GM23338 (cell line): ENCODE data around the gene USP20. TPM values are rescaled to one million over a fixed set of nuclear protein-coding genes. Genes with fewer than 3 reads are reported as not detected.

ENCODE experiments used
- ATAC-seq: fragments of 200-7000 bp; cut with Tn5 transposase; 3 replicates; pipeline ENCODE4 v1.9.1; 2020
- DNase-seq: peaks from one replicate; pipeline ENCODE4 v3.0.0-alpha.2; 2015; ENCODE audit warnings: low spot score
- H2AFZ ChIP-seq: fragments of 200-600 bp; sonication (generic); 2 replicates; pipeline ENCODE4 v1.8.0; 2016; ENCODE audit warnings: antibody characterized with exemption, mild to moderate bottlenecking, moderate library complexity
- H3F3A ChIP-seq: fragments of 200-600 bp; sonication (generic); replicated peaks from 2 replicates; pipeline ENCODE4 v1.8.0; 2017; ENCODE audit warnings: antibody characterized with exemption, mixed run types, low read depth
- H3K27ac ChIP-seq: fragments of 200-600 bp; sonication (generic); 2 replicates; pipeline ENCODE4 v1.6.1; 2016; ENCODE audit warnings: low read depth
- H3K27me3 ChIP-seq: fragments of 200-600 bp; sonication (generic); 2 replicates; pipeline ENCODE4 v1.8.0; 2016; ENCODE audit warnings: mild to moderate bottlenecking, mixed run types, moderate library complexity; ENCODE audit not compliant: insufficient read depth
- H3K36me3 ChIP-seq: fragments of 200-600 bp; sonication (generic); 2 replicates; pipeline ENCODE4 v1.8.0; 2016; ENCODE audit warnings: mild to moderate bottlenecking; ENCODE audit not compliant: insufficient read depth
- H3K4me1 ChIP-seq: fragments of 200-600 bp; sonication (generic); 2 replicates; pipeline ENCODE4 v1.8.0; 2016; ENCODE audit warnings: mild to moderate bottlenecking, moderate library complexity; ENCODE audit not compliant: insufficient read depth
- H3K4me2 ChIP-seq: fragments of 200-600 bp; sonication (generic); 2 replicates; pipeline ENCODE4 v1.7.1; 2017; ENCODE audit warnings: mixed run types
- H3K4me3 ChIP-seq: fragments of 200-600 bp; sonication (generic); 2 replicates; pipeline ENCODE4 v1.6.1; 2016; ENCODE audit warnings: mixed run types
- H3K79me2 ChIP-seq: fragments of 200-600 bp; sonication (generic); replicated peaks from 2 replicates; pipeline ENCODE4 v1.8.0; 2017; ENCODE audit warnings: mild to moderate bottlenecking; ENCODE audit not compliant: insufficient read depth
- H3K9me2 ChIP-seq: fragments of 200-600 bp; sonication (generic); 2 replicates; pipeline ENCODE4 v1.8.0; 2017; ENCODE audit not compliant: insufficient read depth
- H4K20me1 ChIP-seq: fragments of 200-600 bp; sonication (generic); replicated peaks from 2 replicates; pipeline ENCODE4 v1.8.0; 2017; ENCODE audit warnings: mild to moderate bottlenecking; ENCODE audit not compliant: insufficient read depth
- H3K27ac Mint-ChIP-seq: 2 replicates; pipeline ENCODE4 v1.8.0; 2020; ENCODE audit warnings: inconsistent platforms, mild to moderate bottlenecking, moderate library complexity, mixed read lengths
- H3K27me3 Mint-ChIP-seq: 3 replicates; pipeline ENCODE4 v1.8.0; 2022; ENCODE audit warnings: low read depth, mild to moderate bottlenecking, moderate library complexity, mixed read lengths, inconsistent platforms; ENCODE audit not compliant: insufficient read depth, poor library complexity
- H3K36me3 Mint-ChIP-seq: 3 replicates; pipeline ENCODE4 v1.8.0; 2021; ENCODE audit warnings: low read depth, mild to moderate bottlenecking, inconsistent platforms, moderate library complexity, mixed read lengths
- H3K4me1 Mint-ChIP-seq: 3 replicates; pipeline ENCODE4 v1.8.0; 2020; ENCODE audit warnings: mild to moderate bottlenecking, inconsistent platforms, mixed read lengths
- H3K4me3 Mint-ChIP-seq: 3 replicates; pipeline ENCODE4 v1.8.0; 2021; ENCODE audit warnings: moderate library complexity, mild to moderate bottlenecking, inconsistent platforms, mixed read lengths
- H3K9me3 Mint-ChIP-seq: 3 replicates; pipeline ENCODE4 v1.8.0; 2020; ENCODE audit warnings: moderate library complexity, mild to moderate bottlenecking, inconsistent platforms, mixed read lengths
- EZH2 ChIP-seq: fragments of 200-600 bp; sonication (generic); IDR thresholded peaks from one replicate; pipeline ENCODE4 v1.8.0; 2017; ENCODE audit warnings: antibody characterized with exemption, mild to moderate bottlenecking, low read depth; ENCODE audit not compliant: unreplicated experiment
- EZH2phosphoT487 ChIP-seq: fragments of 200-600 bp; sonication (generic); IDR thresholded peaks from one replicate; pipeline ENCODE4 v1.8.1; 2018; ENCODE audit warnings: antibody characterized with exemption; ENCODE audit not compliant: unreplicated experiment
- JUNB ChIP-seq: IDR thresholded peaks from one replicate; pipeline ENCODE4 v1.6.1; 2016; ENCODE audit warnings: antibody characterized with exemption; ENCODE audit not compliant: unreplicated experiment
- POLR2AphosphoS5 ChIP-seq: IDR thresholded peaks from 2 replicates; pipeline ENCODE4 v1.6.1; 2016; ENCODE audit warnings: antibody characterized with exemption, low read depth
- polyA plus RNA-seq: library from polyadenylated mRNA; unstranded; fragments of >200 nt; fragmentation: Nextera tagmentation; extraction: Ambion mirVana; gene quantifications from 2 replicates; pipeline ENCODE4 v1.2.1, GENCODE V29; 2016
- total RNA-seq: library from RNA; depleted of rRNA; stranded (reverse); fragments of >200 nt; shearing (Covaris generic); gene quantifications from 2 replicates; pipeline ENCODE4 v1.2.3, GENCODE V29; 2014
- TF ChIP-seq, protein P1 (sequence below): fragments of 250-450 bp; sonication (Bioruptor Pico); IDR thresholded peaks from 2 replicates; pipeline ENCODE4 v1.5.0; 2020; ENCODE audit warnings: mild to moderate bottlenecking, moderate library complexity
- TF ChIP-seq, protein P2 (sequence below): IDR thresholded peaks from 2 replicates; pipeline ENCODE4 v1.6.1; 2016; ENCODE audit warnings: antibody characterized with exemption
- TF ChIP-seq, protein P3 (sequence below), 2 experiments: fragments of 200-600 bp in 1 of 2; sonication (generic) in 1 of 2; conservative IDR thresholded peaks; 2 replicates each; pipeline versions ENCODE4 v1.5.1 to v1.6.1; 2016 to 2017; ENCODE audit warnings: antibody characterized with exemption in 2 of 2, low read depth in 2 of 2, mild to moderate bottlenecking in 2 of 2, moderate library complexity in 1 of 2

The USP20 gene
- total and polyA plus RNA-seq, 2 experiments from 2014 or later, result 10.4 to 13.0 TPM

DNA sequence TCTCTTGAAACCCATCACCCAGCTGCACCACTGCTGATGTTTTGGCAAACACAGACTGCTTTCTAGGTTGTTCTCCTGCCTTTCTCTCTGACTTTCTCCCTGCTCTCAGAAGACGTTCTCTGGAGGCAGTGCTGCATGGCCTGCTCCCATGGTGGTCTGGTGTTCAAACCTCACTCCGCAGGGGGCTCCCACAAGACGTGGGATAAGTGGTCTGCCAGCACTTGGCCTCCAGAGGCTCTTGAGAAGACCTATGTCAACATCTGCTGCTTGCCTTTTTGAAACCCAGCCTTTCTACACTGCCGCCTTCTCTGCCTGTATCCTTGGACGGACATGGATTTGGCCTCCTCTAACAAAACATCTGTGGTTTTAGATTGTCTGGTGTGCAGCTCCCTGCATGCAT lies 16.6 kb downstream of the USP20 start (continued):
- TF ChIP-seq EZH2, result no peak
- TF ChIP-seq, protein P1, sequence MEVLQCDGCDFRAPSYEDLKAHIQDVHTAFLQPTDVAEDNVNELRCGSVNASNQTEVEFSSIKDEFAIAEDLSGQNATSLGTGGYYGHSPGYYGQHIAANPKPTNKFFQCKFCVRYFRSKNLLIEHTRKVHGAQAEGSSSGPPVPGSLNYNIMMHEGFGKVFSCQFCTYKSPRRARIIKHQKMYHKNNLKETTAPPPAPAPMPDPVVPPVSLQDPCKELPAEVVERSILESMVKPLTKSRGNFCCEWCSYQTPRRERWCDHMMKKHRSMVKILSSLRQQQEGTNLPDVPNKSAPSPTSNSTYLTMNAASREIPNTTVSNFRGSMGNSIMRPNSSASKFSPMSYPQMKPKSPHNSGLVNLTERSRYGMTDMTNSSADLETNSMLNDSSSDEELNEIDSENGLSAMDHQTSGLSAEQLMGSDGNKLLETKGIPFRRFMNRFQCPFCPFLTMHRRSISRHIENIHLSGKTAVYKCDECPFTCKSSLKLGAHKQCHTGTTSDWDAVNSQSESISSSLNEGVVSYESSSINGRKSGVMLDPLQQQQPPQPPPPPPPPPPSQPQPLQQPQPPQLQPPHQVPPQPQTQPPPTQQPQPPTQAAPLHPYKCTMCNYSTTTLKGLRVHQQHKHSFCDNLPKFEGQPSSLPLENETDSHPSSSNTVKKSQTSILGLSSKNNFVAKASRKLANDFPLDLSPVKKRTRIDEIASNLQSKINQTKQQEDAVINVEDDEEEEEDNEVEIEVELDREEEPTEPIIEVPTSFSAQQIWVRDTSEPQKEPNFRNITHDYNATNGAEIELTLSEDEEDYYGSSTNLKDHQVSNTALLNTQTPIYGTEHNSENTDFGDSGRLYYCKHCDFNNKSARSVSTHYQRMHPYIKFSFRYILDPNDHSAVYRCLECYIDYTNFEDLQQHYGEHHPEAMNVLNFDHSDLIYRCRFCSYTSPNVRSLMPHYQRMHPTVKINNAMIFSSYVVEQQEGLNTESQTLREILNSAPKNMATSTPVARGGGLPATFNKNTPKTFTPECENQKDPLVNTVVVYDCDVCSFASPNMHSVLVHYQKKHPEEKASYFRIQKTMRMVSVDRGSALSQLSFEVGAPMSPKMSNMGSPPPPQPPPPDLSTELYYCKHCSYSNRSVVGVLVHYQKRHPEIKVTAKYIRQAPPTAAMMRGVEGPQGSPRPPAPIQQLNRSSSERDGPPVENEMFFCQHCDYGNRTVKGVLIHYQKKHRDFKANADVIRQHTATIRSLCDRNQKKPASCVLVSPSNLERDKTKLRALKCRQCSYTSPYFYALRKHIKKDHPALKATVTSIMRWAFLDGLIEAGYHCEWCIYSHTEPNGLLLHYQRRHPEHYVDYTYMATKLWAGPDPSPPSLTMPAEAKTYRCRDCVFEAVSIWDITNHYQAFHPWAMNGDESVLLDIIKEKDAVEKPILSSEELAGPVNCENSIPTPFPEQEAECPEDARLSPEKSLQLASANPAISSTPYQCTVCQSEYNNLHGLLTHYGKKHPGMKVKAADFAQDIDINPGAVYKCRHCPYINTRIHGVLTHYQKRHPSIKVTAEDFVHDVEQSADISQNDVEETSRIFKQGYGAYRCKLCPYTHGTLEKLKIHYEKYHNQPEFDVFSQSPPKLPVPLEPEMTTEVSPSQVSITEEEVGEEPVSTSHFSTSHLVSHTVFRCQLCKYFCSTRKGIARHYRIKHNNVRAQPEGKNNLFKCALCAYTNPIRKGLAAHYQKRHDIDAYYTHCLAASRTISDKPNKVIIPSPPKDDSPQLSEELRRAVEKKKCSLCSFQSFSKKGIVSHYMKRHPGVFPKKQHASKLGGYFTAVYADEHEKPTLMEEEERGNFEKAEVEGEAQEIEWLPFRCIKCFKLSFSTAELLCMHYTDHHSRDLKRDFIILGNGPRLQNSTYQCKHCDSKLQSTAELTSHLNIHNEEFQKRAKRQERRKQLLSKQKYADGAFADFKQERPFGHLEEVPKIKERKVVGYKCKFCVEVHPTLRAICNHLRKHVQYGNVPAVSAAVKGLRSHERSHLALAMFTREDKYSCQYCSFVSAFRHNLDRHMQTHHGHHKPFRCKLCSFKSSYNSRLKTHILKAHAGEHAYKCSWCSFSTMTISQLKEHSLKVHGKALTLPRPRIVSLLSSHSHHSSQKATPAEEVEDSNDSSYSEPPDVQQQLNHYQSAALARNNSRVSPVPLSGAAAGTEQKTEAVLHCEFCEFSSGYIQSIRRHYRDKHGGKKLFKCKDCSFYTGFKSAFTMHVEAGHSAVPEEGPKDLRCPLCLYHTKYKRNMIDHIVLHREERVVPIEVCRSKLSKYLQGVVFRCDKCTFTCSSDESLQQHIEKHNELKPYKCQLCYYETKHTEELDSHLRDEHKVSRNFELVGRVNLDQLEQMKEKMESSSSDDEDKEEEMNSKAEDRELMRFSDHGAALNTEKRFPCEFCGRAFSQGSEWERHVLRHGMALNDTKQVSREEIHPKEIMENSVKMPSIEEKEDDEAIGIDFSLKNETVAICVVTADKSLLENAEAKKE (CRISPR knock-in tag), result no peak
- no peak for TF ChIP-seq POLR2AphosphoS5
- TF ChIP-seq, protein P2, sequence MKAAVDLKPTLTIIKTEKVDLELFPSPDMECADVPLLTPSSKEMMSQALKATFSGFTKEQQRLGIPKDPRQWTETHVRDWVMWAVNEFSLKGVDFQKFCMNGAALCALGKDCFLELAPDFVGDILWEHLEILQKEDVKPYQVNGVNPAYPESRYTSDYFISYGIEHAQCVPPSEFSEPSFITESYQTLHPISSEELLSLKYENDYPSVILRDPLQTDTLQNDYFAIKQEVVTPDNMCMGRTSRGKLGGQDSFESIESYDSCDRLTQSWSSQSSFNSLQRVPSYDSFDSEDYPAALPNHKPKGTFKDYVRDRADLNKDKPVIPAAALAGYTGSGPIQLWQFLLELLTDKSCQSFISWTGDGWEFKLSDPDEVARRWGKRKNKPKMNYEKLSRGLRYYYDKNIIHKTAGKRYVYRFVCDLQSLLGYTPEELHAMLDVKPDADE, result no peak

DNA sequence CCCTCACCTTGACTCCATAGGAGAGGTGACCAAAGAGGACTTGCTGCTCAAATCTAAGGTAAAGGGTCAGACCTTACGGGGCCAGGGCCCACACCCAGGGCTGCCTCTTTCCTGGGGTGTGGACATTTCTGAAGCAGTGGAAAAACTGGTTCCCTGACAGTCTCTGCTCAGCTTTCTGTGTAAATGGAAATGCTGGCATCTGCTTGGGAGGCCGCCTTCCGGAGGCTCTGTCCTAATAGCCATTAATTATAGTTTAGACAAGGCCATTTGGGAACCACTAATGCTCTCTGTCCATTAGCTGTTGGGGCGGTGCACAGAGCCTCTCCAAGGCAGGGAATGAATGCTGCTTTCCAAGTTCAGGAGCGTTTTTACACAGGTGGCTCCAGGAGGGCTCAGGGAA lies 17.3 kb downstream of the USP20 start:
- no peaks in the 10 kb centered on the region for H3F3A ChIP-seq
- Mint-ChIP-seq H3K9me3 (no peaks in the 10 kb centered on the region), H3K4me3 (no peak overlapping the region), H3K36me3 (peaks cover 9% of the 10 kb centered on the region), H3K27me3 (peaks cover 3% of the 10 kb centered on the region), H3K27ac (no peak overlapping the region), H3K4me1 (no peaks in the 10 kb centered on the region)
- no peaks in the 10 kb centered on the region for H3K27me3 ChIP-seq
- DNase-seq (no peak), ATAC-seq (no peak)
- no peak overlapping the region for H3K27ac ChIP-seq
- H3K4me3 ChIP-seq, result no peak overlapping the region
- no peak overlapping the region for H3K4me2 ChIP-seq
- no peaks in the 10 kb centered on the region for H3K4me1 ChIP-seq
- no peaks in the 10 kb centered on the region for H3K9me2 ChIP-seq
- H2AFZ ChIP-seq, result no peak overlapping the region
- H3K79me2 ChIP-seq, result no peaks in the 10 kb centered on the region
- no peaks in the 10 kb centered on the region for H3K36me3 ChIP-seq
- H4K20me1 ChIP-seq, result no peaks in the 10 kb centered on the region; the same call in 1 of the 2 replicates
- TF ChIP-seq EZH2phosphoT487 (no peak), EZH2 (no peak), JUNB (no peak)
- TF ChIP-seq, protein P1 (CRISPR knock-in tag), result no peak
- TF ChIP-seq, protein P3, sequence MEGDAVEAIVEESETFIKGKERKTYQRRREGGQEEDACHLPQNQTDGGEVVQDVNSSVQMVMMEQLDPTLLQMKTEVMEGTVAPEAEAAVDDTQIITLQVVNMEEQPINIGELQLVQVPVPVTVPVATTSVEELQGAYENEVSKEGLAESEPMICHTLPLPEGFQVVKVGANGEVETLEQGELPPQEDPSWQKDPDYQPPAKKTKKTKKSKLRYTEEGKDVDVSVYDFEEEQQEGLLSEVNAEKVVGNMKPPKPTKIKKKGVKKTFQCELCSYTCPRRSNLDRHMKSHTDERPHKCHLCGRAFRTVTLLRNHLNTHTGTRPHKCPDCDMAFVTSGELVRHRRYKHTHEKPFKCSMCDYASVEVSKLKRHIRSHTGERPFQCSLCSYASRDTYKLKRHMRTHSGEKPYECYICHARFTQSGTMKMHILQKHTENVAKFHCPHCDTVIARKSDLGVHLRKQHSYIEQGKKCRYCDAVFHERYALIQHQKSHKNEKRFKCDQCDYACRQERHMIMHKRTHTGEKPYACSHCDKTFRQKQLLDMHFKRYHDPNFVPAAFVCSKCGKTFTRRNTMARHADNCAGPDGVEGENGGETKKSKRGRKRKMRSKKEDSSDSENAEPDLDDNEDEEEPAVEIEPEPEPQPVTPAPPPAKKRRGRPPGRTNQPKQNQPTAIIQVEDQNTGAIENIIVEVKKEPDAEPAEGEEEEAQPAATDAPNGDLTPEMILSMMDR (conservative IDR thresholded peaks at IDR 0.05; ENCODE audit: low read depth in 2 of 2), result no peak
